ENCODE measurements around the gene GSE1.

DNA sequence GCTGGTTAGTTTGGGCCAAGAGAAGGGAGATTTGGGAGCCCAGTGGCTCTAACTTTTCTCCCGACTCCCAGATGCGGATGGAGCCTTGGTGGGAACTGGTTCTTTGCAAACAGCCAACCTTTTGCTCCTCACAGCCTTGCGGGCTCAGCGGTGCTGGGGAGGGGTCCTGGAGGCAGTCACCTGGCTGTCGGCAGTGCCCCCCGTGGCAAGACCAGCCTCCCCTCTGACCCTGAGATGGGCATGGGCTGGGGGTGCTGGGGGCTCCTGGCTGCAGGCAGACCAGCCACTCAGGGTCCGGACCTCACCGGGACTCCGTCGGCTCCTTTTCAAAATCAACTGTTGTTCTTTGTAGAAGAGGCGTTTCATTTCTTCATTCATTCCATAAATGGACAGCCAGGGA, 21.7 kb upstream of the GSE1 start:
- TF ChIP-seq, protein P1, sequence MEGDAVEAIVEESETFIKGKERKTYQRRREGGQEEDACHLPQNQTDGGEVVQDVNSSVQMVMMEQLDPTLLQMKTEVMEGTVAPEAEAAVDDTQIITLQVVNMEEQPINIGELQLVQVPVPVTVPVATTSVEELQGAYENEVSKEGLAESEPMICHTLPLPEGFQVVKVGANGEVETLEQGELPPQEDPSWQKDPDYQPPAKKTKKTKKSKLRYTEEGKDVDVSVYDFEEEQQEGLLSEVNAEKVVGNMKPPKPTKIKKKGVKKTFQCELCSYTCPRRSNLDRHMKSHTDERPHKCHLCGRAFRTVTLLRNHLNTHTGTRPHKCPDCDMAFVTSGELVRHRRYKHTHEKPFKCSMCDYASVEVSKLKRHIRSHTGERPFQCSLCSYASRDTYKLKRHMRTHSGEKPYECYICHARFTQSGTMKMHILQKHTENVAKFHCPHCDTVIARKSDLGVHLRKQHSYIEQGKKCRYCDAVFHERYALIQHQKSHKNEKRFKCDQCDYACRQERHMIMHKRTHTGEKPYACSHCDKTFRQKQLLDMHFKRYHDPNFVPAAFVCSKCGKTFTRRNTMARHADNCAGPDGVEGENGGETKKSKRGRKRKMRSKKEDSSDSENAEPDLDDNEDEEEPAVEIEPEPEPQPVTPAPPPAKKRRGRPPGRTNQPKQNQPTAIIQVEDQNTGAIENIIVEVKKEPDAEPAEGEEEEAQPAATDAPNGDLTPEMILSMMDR (IDR thresholded peaks at IDR 0.05), result no peak
- TF ChIP-seq POLR2A (IDR thresholded peaks at IDR 0.05), result no peak
